Panc1 (cell line): ENCODE measurements around the gene HCFC1R1. TPM values are rescaled to one million over a fixed set of nuclear protein-coding genes. Genes with fewer than 3 reads are reported as not detected.

Experiments
- ATAC-seq: fragments of 200-7000 bp; cut with Tn5 transposase; 2 replicates; pipeline ENCODE4 v1.9.1; 2020; ENCODE audit warnings: mild to moderate bottlenecking, moderate library complexity
- BruUV-seq: library from RNA; stranded (reverse); fragments of 400-500 nt; replicated peaks from 2 replicates; lab custom pipeline; 2021; lab: Mats Ljungman, UMichigan
- CTCF ChIA-PET: fragments of 300-600 bp; sonication (Branson Sonifier 250); formaldehyde crosslinking; loops from one replicate; lab custom pipeline; 2022; ENCODE audit warnings: antibody characterized with exemption; lab: Charles Lee
- POLR2A ChIA-PET: fragments of 300-600 bp; sonication (Branson Sonifier 250); formaldehyde crosslinking; loops from one replicate; lab custom pipeline; 2022; ENCODE audit warnings: antibody characterized with exemption; lab: Charles Lee
- DNase-seq: peaks from one replicate; pipeline ENCODE4 v3.0.0-alpha.2; 2010; ENCODE audit warnings: low read depth, low spot score
- H3K27ac ChIP-seq: 2 replicates; pipeline ENCODE4 v1.5.1; 2011; ENCODE audit warnings: mild to moderate bottlenecking, low read length, inconsistent platforms
- H3K27me3 ChIP-seq: fragments of 200-500 bp; sonication (Bioruptor generic); 2 replicates; pipeline ENCODE4 v1.6.0; 2014; ENCODE audit warnings: low read length, inconsistent platforms; ENCODE audit not compliant: control insufficient read depth, insufficient read depth
- H3K36me3 ChIP-seq: fragments of 200-500 bp; sonication (Bioruptor generic); 2 replicates; pipeline ENCODE4 v1.5.1; 2014; ENCODE audit warnings: inconsistent platforms, mild to moderate bottlenecking, low read length, moderate library complexity; ENCODE audit not compliant: control insufficient read depth, insufficient read depth
- H3K4me1 ChIP-seq: 2 replicates; pipeline ENCODE4 v1.5.1; 2011; ENCODE audit warnings: inconsistent platforms, mild to moderate bottlenecking, low read length, moderate library complexity; ENCODE audit not compliant: control insufficient read depth, insufficient read depth
- H3K4me3 ChIP-seq, 2 experiments: 2 replicates each; pipeline ENCODE4 v1.5.1; 2011 to 2012; ENCODE audit warnings: low read depth in 2 of 2, low read length in 2 of 2, mild to moderate bottlenecking in 2 of 2, inconsistent platforms in 1 of 2, moderate library complexity in 1 of 2
- H3K9me3 ChIP-seq: fragments of 200-500 bp; sonication (Bioruptor generic); 2 replicates; pipeline ENCODE4 v1.5.1; 2014; ENCODE audit warnings: low read depth, mild to moderate bottlenecking, inconsistent platforms, low read length, moderate library complexity; ENCODE audit not compliant: control insufficient read depth, insufficient read depth
- CTCF ChIP-seq: fragments of 450-650 bp; IDR thresholded peaks from 2 replicates; pipeline ENCODE4 v1.5.1; 2017; ENCODE audit warnings: mild to moderate bottlenecking
- POLR2AphosphoS5 ChIP-seq: IDR thresholded peaks from 2 replicates; pipeline ENCODE4 v1.6.1; 2012; ENCODE audit warnings: mild to moderate bottlenecking, low read depth, low read length, moderate library complexity
- REST ChIP-seq, 2 experiments: IDR thresholded peaks; 2 replicates each; pipeline ENCODE4 v1.6.1; 2011 to 2012; ENCODE audit warnings: low read depth in 2 of 2, control low read depth in 1 of 2, low read length in 1 of 2, mild to moderate bottlenecking in 1 of 2, moderate library complexity in 1 of 2; ENCODE audit not compliant: insufficient read depth in 1 of 2
- SIN3A ChIP-seq: IDR thresholded peaks from 2 replicates; pipeline ENCODE4 v1.6.1; 2012; ENCODE audit warnings: low read depth, mild to moderate bottlenecking, low read length, moderate library complexity, borderline replicate concordance; ENCODE audit not compliant: insufficient read depth
- TCF7L2 ChIP-seq: IDR thresholded peaks from 2 replicates; pipeline ENCODE4 v1.6.1; 2011; ENCODE audit warnings: mild to moderate bottlenecking, low read depth, low read length, inconsistent platforms
- in situ Hi-C: cut with HindIII; loops from 2 replicates; pipeline ENCODE4 v1.10.0; 2016; ENCODE audit warnings: low sequenced_read_pairs, low pct_unique_long_range_greater_than_20kb
- intact Hi-C: fragments of 100-400 bp; cut with micrococcal nuclease; formaldehyde crosslinking; loops from one replicate; pipeline ENCODE4 v1.10.0; 2022; ENCODE audit not compliant: unreplicated experiment
- total RNA-seq: library from RNA; stranded (reverse); gene quantifications from one replicate; pipeline ENCODE4 v1.2.1, GENCODE V29; 2021; ENCODE audit not compliant: unreplicated experiment

The HCFC1R1 gene
- total RNA-seq, 1 experiment from 2014 or later: 67.3 TPM

GRCh38 chr16:3035972-3036725 lies 12.4 kb upstream of the HCFC1R1 start:
- H3K27ac ChIP-seq: no peak overlapping the region
- H3K4me1 ChIP-seq: peaks cover 3% of the 10 kb centered on the region; the same call in 1 of the 2 replicates
- peak overlapping the region in 1 of 2 experiments; percentile 30; a peak in 2 of 4 replicates for H3K4me3 ChIP-seq
- ChIA-PET CTCF (no interaction called here), POLR2A (no interaction called here)
- in situ Hi-C loops (no loop called here), intact Hi-C loops (no loop called here)
- no peak for DNase-seq
- no peaks in the 10 kb centered on the region for H3K9me3 ChIP-seq
- BruUV-seq: no TSS peak
- TF ChIP-seq POLR2AphosphoS5 (no peak), SIN3A (no peak), CTCF (no peak), REST (IDR thresholded peaks at IDR 0.05; ENCODE audit: insufficient read depth in 1 of 2, low read depth in 2 of 2, low read length in 1 of 2) (no peak), TCF7L2 (no peak)
- ATAC-seq: no peak
- peaks cover 3% of the 10 kb centered on the region; the same call in 1 of the 2 replicates for H3K36me3 ChIP-seq
- no peaks in the 10 kb centered on the region; the same call in 1 of the 2 replicates for H3K27me3 ChIP-seq

- H3K4me1 ChIP-seq: peaks cover 3% of the 10 kb centered on the region; the same call in 1 of the 2 replicates
- no peak overlapping the region for H3K4me3 ChIP-seq
- H3K27ac ChIP-seq: no peak overlapping the region
- ChIA-PET CTCF (interaction anchor here (0.6 kb wide), 1 partner anchor 407 kb away, joined by 5 read pairs; no protein-coding TSS in a partner anchor), POLR2A (no interaction called here)
- intact Hi-C loops: no loop called here
- BruUV-seq: no TSS peak
- H3K27me3 ChIP-seq: no peaks in the 10 kb centered on the region; the same call in 1 of the 2 replicates
- no peak for TF ChIP-seq TCF7L2
- no peak for TF ChIP-seq CTCF
- TF ChIP-seq REST (IDR thresholded peaks at IDR 0.05; ENCODE audit: insufficient read depth in 1 of 2, low read depth in 2 of 2, low read length in 1 of 2): no peak
- peaks cover 3% of the 10 kb centered on the region; the same call in 1 of the 2 replicates for H3K36me3 ChIP-seq
- in situ Hi-C loops: no loop called here
- DNase-seq (no peak), ATAC-seq (no peak)
- H3K9me3 ChIP-seq: no peaks in the 10 kb centered on the region
Measured at GRCh38 chr16:3035289-3035971, 11.7 kb upstream of the HCFC1R1 start.
